Lung (tissue), 12 donors: ENCODE results near the gene GUCD1. TPM values are rescaled to one million over a fixed set of nuclear protein-coding genes. Genes with fewer than 3 reads are reported as not detected.

Experiments
- ATAC-seq: fragments of 200-7000 bp; cut with Tn5 transposase; one replicate; pipeline ENCODE4 v1.9.1; 2020; ENCODE audit warnings: moderate number of reproducible peaks; ENCODE audit not compliant: insufficient read depth, low FRiP score
- DNase-seq, 3 donors: peaks; one replicate each; pipeline ENCODE4 v3.0.0-alpha.2; 2013 to 2017
- H3K27ac ChIP-seq, 2 donors: one replicate each; pipeline ENCODE4 v1.5.1; 2013; ENCODE audit warnings: mild to moderate bottlenecking in 2 of 2, moderate library complexity in 2 of 2, control low read depth in 1 of 2, inconsistent platforms in 1 of 2, low read depth in 1 of 2, low read length in 1 of 2
- H3K27me3 ChIP-seq, 3 donors: one replicate each; pipeline ENCODE4 v1.5.1; 2013; ENCODE audit warnings: low read length in 2 of 3; ENCODE audit not compliant: control insufficient read depth in 3 of 3, insufficient read depth in 3 of 3
- H3K36me3 ChIP-seq, 4 donors: one replicate each; pipeline ENCODE4 v1.5.1; 2013; ENCODE audit warnings: low read length in 4 of 4, mild to moderate bottlenecking in 1 of 4, moderate library complexity in 1 of 4; ENCODE audit not compliant: control insufficient read depth in 4 of 4, insufficient read depth in 4 of 4
- H3K4me1 ChIP-seq, 5 donors: one replicate each; pipeline ENCODE4 v1.5.1; 2013; ENCODE audit warnings: low read length in 5 of 5, mild to moderate bottlenecking in 2 of 5, moderate library complexity in 1 of 5; ENCODE audit not compliant: control insufficient read depth in 5 of 5, insufficient read depth in 5 of 5
- H3K4me3 ChIP-seq: one replicate; pipeline ENCODE4 v1.5.1; 2013; ENCODE audit warnings: mild to moderate bottlenecking, control low read depth, moderate library complexity
- H3K9ac ChIP-seq, 2 donors: one replicate each; pipeline ENCODE4 v1.5.1; 2013; ENCODE audit warnings: low read length in 2 of 2, control low read depth in 1 of 2; ENCODE audit not compliant: insufficient read depth in 1 of 2
- H3K9me3 ChIP-seq, 4 donors: one replicate each; pipeline ENCODE4 v1.5.1; 2013; ENCODE audit warnings: low read length in 3 of 4, mild to moderate bottlenecking in 1 of 4, moderate library complexity in 1 of 4; ENCODE audit not compliant: control insufficient read depth in 4 of 4, insufficient read depth in 3 of 4
- CTCF ChIP-seq: IDR thresholded peaks from 2 replicates; pipeline ENCODE4 v1.5.1; 2012; ENCODE audit warnings: mild to moderate bottlenecking; ENCODE audit errors: control extremely low read depth, extremely low read depth
- WGBS, 2 donors: extraction: QIAGEN DNeasy Blood & Tissue Kit; methylation state at CpG; one replicate each; pipeline ENCODE4 v1.1.7; 2013; 5-methylcytosine and 5-hydroxymethylcytosine counted together
- polyA plus RNA-seq, 2 donors: library from polyadenylated mRNA; stranded (reverse); fragments of 200-250 nt; gene quantifications; one replicate each; pipeline ENCODE4 v1.2.1, GENCODE V29; 2013
- total RNA-seq, 2 donors: library from RNA; depleted of rRNA in 1 of 2; stranded (reverse); fragments of >200 nt in 1 of 2; gene quantifications; one replicate each; pipeline ENCODE4 v1.2.1, GENCODE V29; 2014 to 2021
- donor health status: control.
- donor health status: control.
- donor health status: Bipolar disorder and iron deficiency.
- donor health status: healthy.
- donor health status: DM: yes; HTN: yes; CAD: no.

Gene GUCD1
- total and polyA plus RNA-seq, 4 donors = 87.8 to 130 (median 107) TPM

GRCh38 chr22:24516301-24516737, 38.6 kb downstream of the GUCD1 start:
- H3K9me3 ChIP-seq = no peaks in the 10 kb centered on the region
- no peak overlapping the region for H3K9ac ChIP-seq
- no peak overlapping the region for H3K4me3 ChIP-seq
- DNase-seq (peak; percentile 71 to 89 (median 83)), ATAC-seq (peak; percentile 16)
- H3K27me3 ChIP-seq = no peaks in the 10 kb centered on the region
- WGBS, 2 donors = 30 to 32% methylated on average over 3 of the region's 3 CpGs
- no peak overlapping the region for H3K27ac ChIP-seq
- H3K36me3 ChIP-seq = no peaks in the 10 kb centered on the region
- peaks cover 0 to 9% (median 4%) of the 10 kb centered on the region in 5 donors for H3K4me1 ChIP-seq
- TF ChIP-seq CTCF = no peak

- Histone ChIP-seq H3K27ac (no peak overlapping the region), H3K9ac (no peak overlapping the region), H3K4me1 (peaks cover 7 to 21% (median 12%) of the 10 kb centered on the region in 5 donors), H3K9me3 (no peaks in the 10 kb centered on the region), H3K4me3 (no peak overlapping the region), H3K27me3 (no peaks in the 10 kb centered on the region), H3K36me3 (no peaks in the 10 kb centered on the region)
- WGBS, 2 donors = 96 to 97% methylated on average over 8 of the region's 8 CpGs
- TF ChIP-seq CTCF = no peak
- ATAC-seq (no peak), DNase-seq (no peak)
Observed at GRCh38 chr22:24515027-24515338, 40.0 kb downstream of the GUCD1 start.

- no peak for TF ChIP-seq CTCF
- Histone ChIP-seq H3K4me3 (no peak overlapping the region), H3K36me3 (no peaks in the 10 kb centered on the region), H3K27me3 (no peaks in the 10 kb centered on the region), H3K4me1 (peaks cover 7 to 22% (median 12%) of the 10 kb centered on the region in 5 donors), H3K9me3 (no peaks in the 10 kb centered on the region), H3K27ac (no peak overlapping the region), H3K9ac (no peak overlapping the region)
- WGBS, 2 donors = 72 to 73% methylated on average over 14 of the region's 14 CpGs
- no peak for ATAC-seq
- DNase-seq = no peak
Observed at GRCh38 chr22:24514241-24515026, 40.5 kb downstream of the GUCD1 start.
